H9 (cell line): ENCODE measurements around the gene RFX4. TPM values are rescaled to one million over a fixed set of nuclear protein-coding genes. Genes with fewer than 3 reads are reported as not detected.

Experiments
- DNase-seq: peaks from one replicate; pipeline ENCODE4 v3.0.0-alpha.2; 2017
- H2AFZ ChIP-seq: one replicate; pipeline ENCODE4 v1.6.1; 2013; ENCODE audit warnings: mild to moderate bottlenecking, low read length, control low read depth, moderate library complexity
- H2AK5ac ChIP-seq: 2 replicates; pipeline ENCODE4 v1.6.1; 2013; ENCODE audit warnings: low read length, control low read depth, mixed read lengths; ENCODE audit not compliant: insufficient read length
- H2BK120ac ChIP-seq: one replicate; pipeline ENCODE4 v1.6.1; 2013; ENCODE audit warnings: low read depth, mild to moderate bottlenecking, low read length, control low read depth, inconsistent platforms; ENCODE audit not compliant: poor library complexity, severe bottlenecking
- H2BK12ac ChIP-seq: 2 replicates; pipeline ENCODE4 v1.6.1; 2013; ENCODE audit warnings: low read length, control low read depth, mixed read lengths, low read depth; ENCODE audit not compliant: insufficient read length
- H2BK15ac ChIP-seq: 2 replicates; pipeline ENCODE4 v1.6.1; 2013; ENCODE audit warnings: low read depth, low read length, control low read depth
- H2BK20ac ChIP-seq: one replicate; pipeline ENCODE4 v1.6.1; 2013; ENCODE audit warnings: low read depth, mild to moderate bottlenecking, low read length, control low read depth, inconsistent platforms; ENCODE audit not compliant: poor library complexity, severe bottlenecking
- H2BK5ac ChIP-seq: 2 replicates; pipeline ENCODE4 v1.6.1; 2013; ENCODE audit warnings: low read length, control low read depth, mixed read lengths; ENCODE audit not compliant: insufficient read length
- H3K14ac ChIP-seq: 2 replicates; pipeline ENCODE4 v1.6.1; 2013; ENCODE audit warnings: low read length, control low read depth; ENCODE audit not compliant: insufficient read depth
- H3K18ac ChIP-seq: 2 replicates; pipeline ENCODE4 v1.6.1; 2013; ENCODE audit warnings: low read depth, mild to moderate bottlenecking, mixed read lengths, low read length, control low read depth; ENCODE audit not compliant: insufficient read length
- H3K23ac ChIP-seq: 2 replicates; pipeline ENCODE4 v1.6.1; 2013; ENCODE audit warnings: low read length, control low read depth, mixed read lengths, low read depth; ENCODE audit not compliant: insufficient read length
- H3K23me2 ChIP-seq: 2 replicates; pipeline ENCODE4 v1.6.1; 2013; ENCODE audit warnings: low read depth, mild to moderate bottlenecking, mixed read lengths, low read length, control low read depth; ENCODE audit not compliant: insufficient read length, poor library complexity, severe bottlenecking
- H3K27ac ChIP-seq: 2 replicates; pipeline ENCODE4 v1.5.1; 2013; ENCODE audit warnings: low read length, control low read depth, mixed read lengths, low read depth; ENCODE audit not compliant: insufficient read length
- H3K27me3 ChIP-seq: 2 replicates; pipeline ENCODE4 v1.6.1; 2013; ENCODE audit warnings: low read length, control low read depth, inconsistent platforms; ENCODE audit not compliant: insufficient read depth
- H3K4ac ChIP-seq: 2 replicates; pipeline ENCODE4 v1.6.1; 2013; ENCODE audit warnings: low read depth, mild to moderate bottlenecking, control low read depth, inconsistent platforms, low read length, moderate library complexity
- H3K4me1 ChIP-seq: 2 replicates; pipeline ENCODE4 v1.6.1; 2013; ENCODE audit warnings: low read length, control low read depth, inconsistent platforms; ENCODE audit not compliant: insufficient read depth
- H3K4me2 ChIP-seq: 2 replicates; pipeline ENCODE4 v1.6.1; 2013; ENCODE audit warnings: low read length, control low read depth, mixed read lengths; ENCODE audit not compliant: insufficient read length, insufficient read depth
- H3K56ac ChIP-seq: 2 replicates; pipeline ENCODE4 v1.6.1; 2013; ENCODE audit warnings: low read depth, mild to moderate bottlenecking, mixed read lengths, low read length, control low read depth; ENCODE audit not compliant: insufficient read length
- H3K79me1 ChIP-seq: 2 replicates; pipeline ENCODE4 v1.6.1; 2013; ENCODE audit warnings: low read depth, mild to moderate bottlenecking, moderate library complexity, low read length, control low read depth, inconsistent platforms; ENCODE audit not compliant: insufficient read depth, poor library complexity, severe bottlenecking
- H3K79me2 ChIP-seq: 2 replicates; pipeline ENCODE4 v1.6.1; 2013; ENCODE audit warnings: low read length, control low read depth, inconsistent platforms; ENCODE audit not compliant: insufficient read depth
- H3K9ac ChIP-seq: 2 replicates; pipeline ENCODE4 v1.6.1; 2013; ENCODE audit warnings: low read length, control low read depth, mixed read lengths; ENCODE audit not compliant: insufficient read length; ENCODE audit errors: extremely low read depth
- H3K9me3 ChIP-seq: one replicate; pipeline ENCODE4 v1.6.1; 2013; ENCODE audit warnings: low read depth, low read length, inconsistent platforms; ENCODE audit not compliant: control insufficient read depth
- H3T11ph ChIP-seq: one replicate; pipeline ENCODE4 v1.6.1; 2013; ENCODE audit warnings: mild to moderate bottlenecking, low read length, control low read depth, inconsistent platforms
- H4K20me1 ChIP-seq: one replicate; pipeline ENCODE4 v1.6.1; 2013; ENCODE audit not compliant: control insufficient read depth, insufficient read length, insufficient read depth
- H4K5ac ChIP-seq: 2 replicates; pipeline ENCODE4 v1.6.1; 2013; ENCODE audit warnings: low read depth, mild to moderate bottlenecking, mixed read lengths, low read length, control low read depth; ENCODE audit not compliant: insufficient read length
- H4K8ac ChIP-seq: replicated peaks from 2 replicates; pipeline ENCODE4 v1.6.1; 2013; ENCODE audit warnings: low read length, control low read depth, mixed read lengths, low read depth; ENCODE audit not compliant: insufficient read length
- H4K91ac ChIP-seq: 2 replicates; pipeline ENCODE4 v1.6.1; 2013; ENCODE audit warnings: low read depth, mild to moderate bottlenecking, moderate library complexity, mixed read lengths, low read length, control low read depth; ENCODE audit not compliant: insufficient read length
- H3K27ac Mint-ChIP-seq, 3 experiments: 2 replicates in 2 of 3; 3 replicates in 1 of 3; pipeline ENCODE4 v1.8.0; 2020 to 2021; ENCODE audit warnings: mixed read lengths in 3 of 3, mild to moderate bottlenecking in 1 of 3, moderate library complexity in 1 of 3
- H3K27me3 Mint-ChIP-seq: 2 replicates; pipeline ENCODE4 v1.8.0; 2021; ENCODE audit warnings: low read depth, mild to moderate bottlenecking, moderate library complexity, mixed read lengths
- H3K36me3 Mint-ChIP-seq, 3 experiments: 2 replicates in 2 of 3; 3 replicates in 1 of 3; pipeline ENCODE4 v1.8.0; 2020 to 2021; ENCODE audit warnings: low read depth in 3 of 3, mixed read lengths in 3 of 3; ENCODE audit not compliant: insufficient read depth in 1 of 3
- H3K4me1 Mint-ChIP-seq, 2 experiments: 2 replicates each; pipeline ENCODE4 v1.8.0; 2020; ENCODE audit warnings: mixed read lengths in 2 of 2
- H3K4me3 Mint-ChIP-seq, 2 experiments: 2 replicates in 1 of 2; 3 replicates in 1 of 2; pipeline ENCODE4 v1.8.0; 2020 to 2021; ENCODE audit warnings: mild to moderate bottlenecking in 2 of 2, mixed read lengths in 2 of 2, moderate library complexity in 1 of 2
- H3K9me3 Mint-ChIP-seq, 2 experiments: 2 replicates in 1 of 2; 3 replicates in 1 of 2; pipeline ENCODE4 v1.8.0; 2020; ENCODE audit warnings: mild to moderate bottlenecking in 2 of 2, mixed read lengths in 2 of 2, moderate library complexity in 1 of 2
- WGBS: extraction: QIAGEN DNeasy Blood & Tissue Kit; methylation state at CpG from one replicate; pipeline ENCODE4 v1.1.7; 2013; ENCODE audit warnings: missing lambda C conversion rate, low lambda C conversion rate, mixed read lengths; ENCODE audit not compliant: insufficient read length; ENCODE audit errors: extremely low coverage; 5-methylcytosine and 5-hydroxymethylcytosine counted together
- total RNA-seq: library from RNA; stranded (reverse); gene quantifications from 2 replicates; pipeline ENCODE4 v1.2.1, GENCODE V29; 2021
- TF ChIP-seq, protein P1 (sequence below): fragments of 200-600 bp; sonication (generic); conservative IDR thresholded peaks from 3 replicates; pipeline ENCODE4 v1.8.0; 2021; ENCODE audit warnings: antibody characterized with exemption, mild to moderate bottlenecking

Gene RFX4
- total RNA-seq, 1 experiment from 2014 or later = 0.57 TPM

DNA sequence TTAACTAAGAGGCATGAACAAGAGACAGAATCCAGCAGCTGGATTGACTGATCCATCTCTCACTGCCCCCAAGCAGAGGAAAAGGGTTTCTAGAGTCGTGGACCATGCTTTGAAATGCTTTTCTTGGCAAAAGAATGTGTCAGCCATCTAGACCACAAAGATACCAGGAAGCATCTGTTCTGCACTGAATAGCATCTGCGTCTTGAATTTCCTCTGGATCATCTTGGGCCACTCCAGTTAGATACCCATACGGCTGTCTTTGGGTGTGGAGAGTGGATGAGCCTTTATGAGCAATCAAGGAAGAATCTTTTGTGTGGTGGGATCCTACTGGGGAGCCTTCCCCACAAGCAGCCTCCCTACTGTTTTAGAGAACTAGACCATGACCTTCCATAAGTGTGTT lies 16.0 kb upstream of the RFX4 start:
- no peak overlapping the region for H3K23ac ChIP-seq
- H3K4me2 ChIP-seq = no peak overlapping the region
- Mint-ChIP-seq H3K27ac (no peak overlapping the region), H3K4me3 (no peak overlapping the region), H3K36me3 (no peaks in the 10 kb centered on the region; a peak in 2 of 7 replicates), H3K4me1 (peaks cover 5 to 9% of the 10 kb centered on the region in 2 experiments; a peak in 3 of 4 replicates), H3K9me3 (no peaks in the 10 kb centered on the region; a peak in 2 of 5 replicates), H3K27me3 (peaks cover 83% of the 10 kb centered on the region)
- no peaks in the 10 kb centered on the region for H4K20me1 ChIP-seq
- H3K56ac ChIP-seq = no peak overlapping the region
- no peak overlapping the region for H2BK20ac ChIP-seq
- DNase-seq = no peak
- no peaks in the 10 kb centered on the region for H3K79me1 ChIP-seq
- no peak overlapping the region for H2AFZ ChIP-seq
- no peaks in the 10 kb centered on the region for H3K4me1 ChIP-seq
- TF ChIP-seq, protein P1, sequence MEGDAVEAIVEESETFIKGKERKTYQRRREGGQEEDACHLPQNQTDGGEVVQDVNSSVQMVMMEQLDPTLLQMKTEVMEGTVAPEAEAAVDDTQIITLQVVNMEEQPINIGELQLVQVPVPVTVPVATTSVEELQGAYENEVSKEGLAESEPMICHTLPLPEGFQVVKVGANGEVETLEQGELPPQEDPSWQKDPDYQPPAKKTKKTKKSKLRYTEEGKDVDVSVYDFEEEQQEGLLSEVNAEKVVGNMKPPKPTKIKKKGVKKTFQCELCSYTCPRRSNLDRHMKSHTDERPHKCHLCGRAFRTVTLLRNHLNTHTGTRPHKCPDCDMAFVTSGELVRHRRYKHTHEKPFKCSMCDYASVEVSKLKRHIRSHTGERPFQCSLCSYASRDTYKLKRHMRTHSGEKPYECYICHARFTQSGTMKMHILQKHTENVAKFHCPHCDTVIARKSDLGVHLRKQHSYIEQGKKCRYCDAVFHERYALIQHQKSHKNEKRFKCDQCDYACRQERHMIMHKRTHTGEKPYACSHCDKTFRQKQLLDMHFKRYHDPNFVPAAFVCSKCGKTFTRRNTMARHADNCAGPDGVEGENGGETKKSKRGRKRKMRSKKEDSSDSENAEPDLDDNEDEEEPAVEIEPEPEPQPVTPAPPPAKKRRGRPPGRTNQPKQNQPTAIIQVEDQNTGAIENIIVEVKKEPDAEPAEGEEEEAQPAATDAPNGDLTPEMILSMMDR = no peak
- no peak overlapping the region for H2BK5ac ChIP-seq
- H2AK5ac ChIP-seq = no peak overlapping the region
- no peaks in the 10 kb centered on the region for H3K23me2 ChIP-seq
- no CpG with 5 or more reads among the region's 3 CpGs for WGBS
- H2BK15ac ChIP-seq = no peak overlapping the region
- no peaks in the 10 kb centered on the region for H3K9me3 ChIP-seq
- no peak overlapping the region for H3T11ph ChIP-seq
- H4K91ac ChIP-seq = no peak overlapping the region
- no peak overlapping the region for H2BK12ac ChIP-seq
- no peak overlapping the region for H2BK120ac ChIP-seq
- no peak overlapping the region for H3K4ac ChIP-seq
- H3K79me2 ChIP-seq = no peaks in the 10 kb centered on the region
- H3K9ac ChIP-seq = no peak overlapping the region
- H4K8ac ChIP-seq = no peak overlapping the region
- no peak overlapping the region for H3K14ac ChIP-seq
- no peaks in the 10 kb centered on the region for H3K27me3 ChIP-seq
- H3K27ac ChIP-seq = no peak overlapping the region
- H3K18ac ChIP-seq = no peak overlapping the region
- no peak overlapping the region for H4K5ac ChIP-seq
